HFFc6 (cell line): ENCODE results near the gene LIPA. TPM values are rescaled to one million over a fixed set of nuclear protein-coding genes. Genes with fewer than 3 reads are reported as not detected.
"Not testable (repeated sequence)": the region's sequence is repeated elsewhere in the genome, so short reads cannot be mapped to it uniquely, and the experiment has no call there.

ENCODE experiments used
- DNase-seq: peaks from one replicate; pipeline ENCODE4 v3.0.0-alpha.2; 2018
- H3K27ac Mint-ChIP-seq: 2 replicates; pipeline ENCODE4 v1.8.0; 2020; ENCODE audit warnings: mild to moderate bottlenecking, mixed read lengths
- H3K27me3 Mint-ChIP-seq: 2 replicates; pipeline ENCODE4 v1.8.0; 2021; ENCODE audit warnings: mild to moderate bottlenecking, moderate library complexity, mixed read lengths; ENCODE audit not compliant: insufficient read depth
- H3K36me3 Mint-ChIP-seq: 2 replicates; pipeline ENCODE4 v1.8.0; 2021; ENCODE audit warnings: low read depth, mixed read lengths
- H3K4me1 Mint-ChIP-seq: 2 replicates; pipeline ENCODE4 v1.8.0; 2020; ENCODE audit warnings: low read depth, mixed read lengths
- H3K4me3 Mint-ChIP-seq: 2 replicates; pipeline ENCODE4 v1.8.0; 2020; ENCODE audit warnings: mild to moderate bottlenecking, moderate library complexity, mixed read lengths
- H3K9me3 Mint-ChIP-seq: 2 replicates; pipeline ENCODE4 v1.8.0; 2020; ENCODE audit warnings: mild to moderate bottlenecking, mixed read lengths
- total RNA-seq, 6 experiments: library from RNA; stranded (reverse); fragmentation: NEBNext Ultra II Directional; extraction: Animal tissue kit (Norgen Biotek cat#: 25700); gene quantifications; 2 replicates in 1 of 6; 3 replicates in 5 of 6; pipeline ENCODE4 v1.2.3, GENCODE V29; 2021
- TF ChIP-seq, protein P1 (sequence below): fragments of 200-600 bp; sonication (generic); IDR thresholded peaks from 2 replicates; pipeline ENCODE4 v1.5.0; 2021; ENCODE audit warnings: antibody characterized with exemption, mild to moderate bottlenecking

Gene LIPA
- total RNA-seq, 6 experiments from 2014 or later, result 108 to 212 (median 122) TPM

GRCh38 chr10:89171263-89171872 is 80.2 kb downstream of the LIPA start:
- no peaks in the 10 kb centered on the region; the same call in none of the 2 replicates for H3K27me3 Mint-ChIP-seq
- H3K27ac Mint-ChIP-seq, result peak overlapping the region; percentile 78
- H3K9me3 Mint-ChIP-seq, result no peaks in the 10 kb centered on the region
- TF ChIP-seq, protein P1, sequence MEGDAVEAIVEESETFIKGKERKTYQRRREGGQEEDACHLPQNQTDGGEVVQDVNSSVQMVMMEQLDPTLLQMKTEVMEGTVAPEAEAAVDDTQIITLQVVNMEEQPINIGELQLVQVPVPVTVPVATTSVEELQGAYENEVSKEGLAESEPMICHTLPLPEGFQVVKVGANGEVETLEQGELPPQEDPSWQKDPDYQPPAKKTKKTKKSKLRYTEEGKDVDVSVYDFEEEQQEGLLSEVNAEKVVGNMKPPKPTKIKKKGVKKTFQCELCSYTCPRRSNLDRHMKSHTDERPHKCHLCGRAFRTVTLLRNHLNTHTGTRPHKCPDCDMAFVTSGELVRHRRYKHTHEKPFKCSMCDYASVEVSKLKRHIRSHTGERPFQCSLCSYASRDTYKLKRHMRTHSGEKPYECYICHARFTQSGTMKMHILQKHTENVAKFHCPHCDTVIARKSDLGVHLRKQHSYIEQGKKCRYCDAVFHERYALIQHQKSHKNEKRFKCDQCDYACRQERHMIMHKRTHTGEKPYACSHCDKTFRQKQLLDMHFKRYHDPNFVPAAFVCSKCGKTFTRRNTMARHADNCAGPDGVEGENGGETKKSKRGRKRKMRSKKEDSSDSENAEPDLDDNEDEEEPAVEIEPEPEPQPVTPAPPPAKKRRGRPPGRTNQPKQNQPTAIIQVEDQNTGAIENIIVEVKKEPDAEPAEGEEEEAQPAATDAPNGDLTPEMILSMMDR, result no peak
- peak; percentile 43 for DNase-seq
- H3K4me3 Mint-ChIP-seq, result no peak overlapping the region
- H3K36me3 Mint-ChIP-seq, result no peaks in the 10 kb centered on the region
- peaks cover 32% of the 10 kb centered on the region for H3K4me1 Mint-ChIP-seq

- not testable (repeated sequence) for H3K27me3 Mint-ChIP-seq, DNase-seq, H3K4me3 Mint-ChIP-seq, H3K36me3 Mint-ChIP-seq, H3K9me3 Mint-ChIP-seq, H3K27ac Mint-ChIP-seq
- H3K4me1 Mint-ChIP-seq, result peaks cover 42% of the 10 kb centered on the region
Measured at GRCh38 chr10:89168354-89168900, 83.1 kb downstream of the LIPA start.

- TF ChIP-seq, protein P1, result no peak
- H3K36me3 Mint-ChIP-seq, result no peaks in the 10 kb centered on the region
- no peak for DNase-seq
- no peak overlapping the region for H3K27ac Mint-ChIP-seq
- no peaks in the 10 kb centered on the region for H3K9me3 Mint-ChIP-seq
- H3K4me1 Mint-ChIP-seq, result peaks cover 37% of the 10 kb centered on the region
- H3K27me3 Mint-ChIP-seq, result peaks cover 11% of the 10 kb centered on the region
- no peak overlapping the region for H3K4me3 Mint-ChIP-seq
Measured at GRCh38 chr10:89167915-89168314, 83.7 kb downstream of the LIPA start.

GRCh38 chr10:89165923-89166322 is 85.7 kb downstream of the LIPA start:
- peaks cover 11% of the 10 kb centered on the region for H3K27me3 Mint-ChIP-seq
- TF ChIP-seq, protein P1, result no peak
- H3K4me3 Mint-ChIP-seq, result no peak overlapping the region
- peak; percentile 57 for DNase-seq
- no peaks in the 10 kb centered on the region for H3K36me3 Mint-ChIP-seq
- no peak overlapping the region for H3K27ac Mint-ChIP-seq
- peaks cover 17% of the 10 kb centered on the region for H3K4me1 Mint-ChIP-seq
- no peaks in the 10 kb centered on the region for H3K9me3 Mint-ChIP-seq

DNA sequence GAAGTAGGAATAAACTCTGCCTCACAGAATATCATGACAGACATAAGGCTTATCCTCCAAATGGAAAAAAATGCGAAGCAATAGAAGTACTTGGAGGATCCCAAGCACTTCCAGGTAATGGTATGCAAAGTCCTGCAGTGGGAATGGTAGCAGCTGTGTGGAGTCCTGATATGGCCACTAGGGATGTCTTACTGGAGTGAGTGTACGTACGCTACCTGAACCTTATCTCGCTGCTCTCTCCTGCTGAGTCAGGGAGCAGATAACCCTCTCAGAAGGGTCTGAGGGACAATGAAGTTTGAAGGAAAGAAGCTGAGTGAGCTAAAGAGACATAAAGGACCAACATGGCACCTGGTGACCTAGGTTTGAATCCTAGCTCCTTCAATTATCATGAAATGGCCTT is 86.7 kb downstream of the LIPA start:
- no peaks in the 10 kb centered on the region for H3K36me3 Mint-ChIP-seq
- no peak for DNase-seq
- no peak overlapping the region for H3K4me3 Mint-ChIP-seq
- no peak overlapping the region for H3K27ac Mint-ChIP-seq
- TF ChIP-seq, protein P1, result no peak
- no peaks in the 10 kb centered on the region for H3K9me3 Mint-ChIP-seq
- H3K27me3 Mint-ChIP-seq, result peaks cover 11% of the 10 kb centered on the region
- peaks cover 20% of the 10 kb centered on the region for H3K4me1 Mint-ChIP-seq

DNA sequence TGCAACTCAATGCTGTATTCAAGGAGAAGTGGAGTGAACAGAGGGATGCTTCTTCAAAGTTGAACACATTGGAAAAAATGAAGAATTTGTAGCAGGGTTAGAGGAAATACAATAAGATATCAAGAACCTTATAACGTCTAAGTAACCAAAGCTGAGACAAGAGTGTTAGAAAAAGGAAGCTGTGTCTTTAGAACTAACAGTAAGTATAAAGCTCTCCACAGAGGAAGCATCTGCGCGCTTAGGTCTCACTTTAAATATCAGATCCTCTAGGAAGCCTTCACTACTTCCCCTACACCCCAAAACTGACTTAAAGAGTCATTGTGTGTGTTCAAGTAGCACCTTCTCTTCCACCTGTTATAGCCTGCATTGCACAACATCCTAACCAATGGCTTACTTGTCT is 87.5 kb downstream of the LIPA start:
- no peaks in the 10 kb centered on the region for H3K9me3 Mint-ChIP-seq
- H3K27me3 Mint-ChIP-seq, result peaks cover 11% of the 10 kb centered on the region
- peaks cover 25% of the 10 kb centered on the region for H3K4me1 Mint-ChIP-seq
- H3K4me3 Mint-ChIP-seq, result no peak overlapping the region
- TF ChIP-seq, protein P1, result no peak
- no peak overlapping the region for H3K27ac Mint-ChIP-seq
- H3K36me3 Mint-ChIP-seq, result no peaks in the 10 kb centered on the region
- no peak for DNase-seq

Other genes starting within 250 kb of the LIPA start
- under 1 TPM in 5 of 6 experiments, not detected in 1; 0.09 to 0.18 (median 0.12) TPM for gene CH25H, start 44.5 kb downstream of the LIPA start, total RNA-seq
- gene IFIT2, start 50.3 kb upstream of the LIPA start, total RNA-seq, result 10 to 100 TPM in 5 of 6 experiments, 1 to 10 TPM in 1; 8.7 to 14.1 (median 13.0) TPM
- gene IFIT3, start 76.2 kb upstream of the LIPA start, total RNA-seq, result 10 to 100 TPM; 11.5 to 18.6 (median 18.0) TPM
- gene IFIT1B, start 126.3 kb upstream of the LIPA start, total RNA-seq, result not detected
- 10 to 100 TPM; 35.7 to 52.5 (median 49.1) TPM for gene IFIT1, start 140.8 kb upstream of the LIPA start, total RNA-seq
- gene IFIT5, start 162.8 kb upstream of the LIPA start, total RNA-seq, result 10 to 100 TPM; 19.2 to 26.1 (median 22.4) TPM